Glomerular visceral epithelial cell (primary cell): ENCODE data around the gene KSR1.
"Not testable (repeated sequence)": the region's sequence is repeated elsewhere in the genome, so short reads cannot be mapped to it uniquely, and the experiment has no call there.

ENCODE experiments used
- DNase-seq: peaks from one replicate; pipeline ENCODE4 v3.0.0-alpha.2; 2016; ENCODE audit errors: extremely low spot score

KSR1 gene

DNA sequence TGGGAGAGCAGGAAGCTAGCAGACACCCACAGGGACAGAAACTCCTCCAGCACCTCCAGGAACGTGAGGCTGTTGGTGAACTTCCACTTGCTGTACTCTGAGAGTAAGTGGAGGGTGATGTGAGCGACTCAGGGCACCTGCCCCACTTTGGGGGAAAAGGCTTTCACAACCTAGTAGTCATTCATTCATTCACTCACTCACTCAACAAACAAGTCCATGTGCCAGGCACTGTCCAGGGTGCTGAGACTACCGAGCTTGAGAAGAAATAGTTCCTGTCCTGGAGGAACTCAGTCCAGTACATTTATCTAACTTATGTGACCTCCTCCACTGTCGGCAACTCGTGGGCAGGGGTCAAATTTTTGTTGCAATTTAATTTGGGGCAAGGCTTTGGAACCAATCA is 201.4 kb downstream of the KSR1 start:
- no peak for DNase-seq

GRCh38 chr17:27659683-27660082 is 203.4 kb downstream of the KSR1 start:
- DNase-seq: no peak

- DNase-seq: no peak
Measured at GRCh38 chr17:27660436-27660835, 204.2 kb downstream of the KSR1 start.

DNA sequence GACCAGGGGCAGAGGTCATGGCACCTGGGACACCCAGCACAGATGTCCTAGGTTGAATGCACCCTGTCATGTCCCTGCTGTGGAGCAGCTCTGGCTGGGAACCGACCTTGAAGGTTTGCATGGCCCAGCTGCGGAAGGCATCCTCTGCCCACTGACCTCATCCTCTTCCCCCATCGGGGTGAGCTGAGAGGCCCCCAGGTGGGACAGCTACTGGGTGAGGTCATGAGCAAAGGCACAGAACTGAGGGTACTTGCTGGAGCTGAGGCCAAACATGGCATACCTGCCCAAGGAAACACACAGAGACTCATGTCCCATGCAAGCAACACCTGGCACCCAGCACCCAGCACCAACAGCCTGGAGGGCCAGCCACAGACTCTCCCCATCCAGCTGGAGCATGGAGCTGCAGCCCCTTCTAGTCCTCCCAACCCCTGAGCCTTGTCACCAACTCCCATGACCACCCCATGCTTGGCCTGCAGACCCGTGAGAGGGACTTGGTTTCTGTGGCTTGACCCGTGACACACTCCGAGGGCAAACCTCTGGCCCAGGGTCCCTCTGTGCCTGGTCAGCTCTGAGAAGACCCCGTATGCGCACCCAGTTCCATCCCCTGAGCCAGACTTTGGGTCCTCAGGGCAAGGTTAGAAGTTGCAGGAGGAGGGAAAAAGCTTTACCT is 207.8 kb downstream of the KSR1 start:
- no peak for DNase-seq

DNA sequence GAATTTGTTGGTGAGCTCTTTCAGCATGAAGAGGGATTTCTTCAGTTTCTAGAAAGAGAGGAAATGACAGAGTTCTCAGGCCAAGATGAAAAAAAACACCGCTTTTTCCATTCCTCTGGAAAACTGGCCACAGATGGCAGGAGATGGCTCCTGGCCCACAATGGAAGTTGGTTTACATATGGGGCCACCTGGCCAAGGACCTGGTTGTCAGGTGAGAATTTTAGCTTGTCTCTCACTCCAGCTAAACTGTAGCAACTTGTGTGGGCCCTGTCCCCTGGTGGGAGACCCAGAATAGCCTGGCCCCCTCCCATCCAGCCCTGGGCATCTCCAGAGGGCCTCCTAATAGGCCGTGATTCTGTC is 208.3 kb downstream of the KSR1 start:
- no peak for DNase-seq

- no peak for DNase-seq
Measured at GRCh38 chr17:27665549-27665948, 209.3 kb downstream of the KSR1 start.

DNA sequence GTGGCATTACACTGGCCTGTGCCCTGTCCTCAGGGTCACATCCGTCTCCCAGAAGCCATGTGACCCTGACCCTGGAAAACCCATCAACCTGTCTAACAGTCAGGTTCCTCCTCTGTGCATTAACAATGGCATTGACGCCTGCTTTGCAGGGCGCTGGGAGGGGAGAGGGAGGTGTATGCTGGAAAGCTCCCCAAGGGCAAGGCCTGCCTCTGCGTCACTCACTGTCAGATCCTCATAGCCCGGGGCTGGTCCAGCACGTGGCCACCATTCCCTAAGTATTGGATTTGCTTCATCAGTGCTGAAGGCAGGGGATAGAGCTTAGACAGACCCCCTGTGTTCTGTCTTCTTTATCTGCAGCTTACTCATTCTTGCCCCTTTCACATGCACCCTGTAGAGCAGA is 210.0 kb downstream of the KSR1 start:
- DNase-seq: not testable (repeated sequence)

- no peak for DNase-seq
Measured at GRCh38 chr17:27666831-27667560, 210.7 kb downstream of the KSR1 start.

GRCh38 chr17:27667656-27668487 is 211.6 kb downstream of the KSR1 start:
- DNase-seq: no peak

DNA sequence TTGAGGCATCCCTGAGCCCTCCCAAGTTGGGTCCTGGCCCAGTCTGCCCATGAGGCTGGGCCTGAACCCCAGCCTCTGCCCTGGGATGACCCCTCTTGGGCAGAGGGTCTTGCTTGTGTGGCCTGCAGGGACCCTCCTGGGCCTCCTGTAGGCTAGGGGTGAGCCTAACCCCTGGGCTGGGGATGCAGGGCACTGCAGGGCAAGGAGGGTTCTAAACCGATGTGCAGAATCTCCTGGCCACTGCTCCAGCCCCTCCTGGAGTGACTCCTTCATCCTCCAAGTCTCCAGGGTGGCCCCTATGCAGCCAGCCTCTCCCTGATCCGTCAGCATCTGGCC is 212.2 kb downstream of the KSR1 start:
- no peak for DNase-seq

- no peak for DNase-seq
Measured at GRCh38 chr17:27669136-27669535, 212.9 kb downstream of the KSR1 start.

GRCh38 chr17:27669850-27670249 is 213.6 kb downstream of the KSR1 start:
- DNase-seq: no peak

DNA sequence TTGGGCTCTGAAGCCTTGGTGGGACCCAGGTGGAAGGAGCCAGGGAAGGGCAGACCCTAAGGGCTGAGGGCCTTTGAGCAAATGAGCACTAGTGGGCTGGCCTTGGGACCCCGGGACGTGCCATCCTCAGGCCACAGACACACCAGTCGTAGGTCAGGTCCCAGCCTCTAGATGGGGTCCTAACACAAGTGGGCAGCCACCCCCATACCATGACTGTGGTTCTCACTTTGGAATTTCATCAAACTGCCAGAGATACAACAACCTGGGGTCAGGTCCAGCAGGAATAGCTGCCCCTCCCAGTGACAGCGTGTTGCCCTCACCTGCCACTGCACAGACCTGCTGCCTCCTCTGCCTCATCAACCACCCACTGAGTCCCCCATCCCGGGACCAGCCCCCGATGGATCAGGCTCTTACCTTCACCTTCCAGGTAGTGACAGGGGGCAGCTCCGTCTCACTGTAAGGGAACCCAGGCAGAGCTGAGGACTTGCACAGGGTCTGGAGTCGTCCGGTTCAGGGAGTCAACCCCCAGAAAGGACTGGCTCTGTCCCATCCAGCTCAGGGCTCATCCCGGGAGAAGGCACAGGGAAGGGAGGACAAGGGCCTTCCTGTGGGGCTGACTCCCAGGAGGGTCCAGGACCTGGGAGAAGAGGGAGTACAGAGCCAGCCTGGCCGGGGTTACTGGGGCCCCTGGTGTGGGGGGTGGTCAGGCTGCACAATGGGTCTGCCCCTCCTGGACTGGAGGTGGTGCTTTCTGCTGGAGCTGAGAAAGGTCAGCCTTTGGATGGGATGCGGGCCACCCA is 214.7 kb downstream of the KSR1 start:
- DNase-seq: no peak

- no peak for DNase-seq
Measured at GRCh38 chr17:27671591-27671910, 215.3 kb downstream of the KSR1 start.

DNA sequence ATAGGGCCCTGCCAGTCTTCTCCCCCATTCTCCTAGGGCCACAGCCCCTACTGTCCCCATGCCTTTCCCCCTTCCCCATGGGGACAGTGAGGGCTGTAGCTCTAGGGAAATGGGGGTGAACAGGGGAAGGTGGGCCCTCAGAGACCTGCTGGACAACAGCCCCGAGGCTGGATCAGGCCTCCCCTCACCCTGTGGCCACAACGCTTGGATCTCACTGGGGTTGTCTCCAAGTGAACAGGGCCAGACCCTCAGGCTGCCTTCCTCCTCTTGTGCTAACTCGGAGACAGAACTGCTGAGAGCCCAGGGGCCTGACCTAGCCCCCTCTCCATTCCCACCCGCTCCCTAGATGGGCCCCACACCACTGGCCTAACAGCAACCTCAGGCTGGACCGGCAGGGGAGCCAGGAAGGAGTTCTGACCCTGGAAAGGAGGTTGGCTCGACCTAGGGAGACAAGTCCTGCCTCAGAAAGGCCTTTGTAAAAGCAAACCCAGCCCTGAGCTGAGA is 215.8 kb downstream of the KSR1 start:
- DNase-seq: not testable (repeated sequence)

- no peak for DNase-seq
Measured at GRCh38 chr17:27674335-27674734, 218.1 kb downstream of the KSR1 start.
